H1 (cell line): ENCODE measurements around the gene TEX2. TPM values are rescaled to one million over a fixed set of nuclear protein-coding genes. Genes with fewer than 3 reads are reported as not detected.

ENCODE experiments used
- CTCF ChIA-PET: fragments of 300-600 bp; sonication (Branson Sonifier 250); formaldehyde crosslinking; loops from one replicate; lab custom pipeline; 2021; ENCODE audit not compliant: partially characterized antibody; lab: Charles Lee
- POLR2A ChIA-PET: fragments of 300-600 bp; sonication (Branson Sonifier 250); formaldehyde crosslinking; loops from one replicate; lab custom pipeline; 2021; ENCODE audit warnings: inconsistent platforms; ENCODE audit not compliant: partially characterized antibody; lab: Charles Lee
- DNase-seq, 2 experiments: peaks; one replicate each; pipeline versions ENCODE4 v3.0.0 to v3.0.0-alpha.2; 2010 to 2022; ENCODE audit warnings: low spot score in 2 of 2, low read depth in 1 of 2, mixed read lengths in 1 of 2
- FAIRE-seq: peaks from 2 replicates; lab custom pipeline; 2011; peaks lifted over from hg19 to GRCh38; lab: Jason Lieb, UNC
- H2AFZ ChIP-seq: 2 replicates; pipeline ENCODE4 v1.8.1; 2012; ENCODE audit warnings: low read length, inconsistent platforms
- H2AK5ac ChIP-seq: 2 replicates; pipeline ENCODE4 v1.6.1; 2013; ENCODE audit warnings: low read depth, low read length
- H2BK120ac ChIP-seq: replicated peaks from 2 replicates; pipeline ENCODE3; 2013; ENCODE audit warnings: low read depth, low read length, inconsistent platforms
- H2BK12ac ChIP-seq: 2 replicates; pipeline ENCODE4 v1.6.1; 2013; ENCODE audit warnings: low read depth, low read length
- H2BK15ac ChIP-seq: 2 replicates; pipeline ENCODE4 v1.6.1; 2013; ENCODE audit warnings: low read length
- H2BK20ac ChIP-seq: 2 replicates; pipeline ENCODE4 v1.6.1; 2013; ENCODE audit warnings: low read length
- H2BK5ac ChIP-seq: 2 replicates; pipeline ENCODE4 v1.6.1; 2013; ENCODE audit warnings: low read depth, low read length
- H3K14ac ChIP-seq: 2 replicates; pipeline ENCODE4 v1.6.1; 2013; ENCODE audit warnings: inconsistent platforms; ENCODE audit not compliant: insufficient read length
- H3K18ac ChIP-seq: 2 replicates; pipeline ENCODE4 v1.6.1; 2013; ENCODE audit warnings: low read length; ENCODE audit errors: extremely low read depth
- H3K23ac ChIP-seq: 2 replicates; pipeline ENCODE4 v1.6.1; 2013; ENCODE audit warnings: inconsistent platforms; ENCODE audit not compliant: insufficient read length
- H3K23me2 ChIP-seq: 2 replicates; pipeline ENCODE4 v1.6.1; 2013; ENCODE audit warnings: low read depth, low read length
- H3K27ac ChIP-seq: 2 replicates; pipeline ENCODE4 v1.6.1; 2011; ENCODE audit warnings: low read depth, low read length, inconsistent platforms
- H3K27me3 ChIP-seq, 4 experiments: replicated peaks in 1 of 4; 1 replicate in 1 of 4; 2 replicates in 3 of 4; pipeline versions ENCODE4 v1.6.1 to v1.8.1; 2011 to 2013; ENCODE audit warnings: low read length in 3 of 4, mild to moderate bottlenecking in 3 of 4, inconsistent platforms in 2 of 4, mixed read lengths in 2 of 4, moderate library complexity in 1 of 4; ENCODE audit not compliant: control insufficient read depth in 3 of 4, insufficient read depth in 3 of 4; ENCODE audit errors: extremely low read depth in 1 of 4
- H3K36me3 ChIP-seq, 4 experiments: 2 replicates each; pipeline versions ENCODE4 v1.6.1 to v1.8.1; 2011 to 2013; ENCODE audit warnings: mild to moderate bottlenecking in 4 of 4, low read length in 3 of 4, moderate library complexity in 2 of 4, control low read depth in 1 of 4, inconsistent platforms in 1 of 4; ENCODE audit not compliant: insufficient read depth in 4 of 4, control insufficient read depth in 2 of 4
- H3K4ac ChIP-seq: replicated peaks from 2 replicates; pipeline ENCODE3; 2013; ENCODE audit warnings: low read length, low read depth, mixed read lengths, inconsistent platforms; ENCODE audit not compliant: insufficient read length
- H3K4me1 ChIP-seq, 4 experiments: replicated peaks in 1 of 4; 1 replicate in 1 of 4; 2 replicates in 3 of 4; pipeline versions ENCODE4 v1.6.1 to v1.8.1; 2011 to 2013; ENCODE audit warnings: low read length in 3 of 4, inconsistent platforms in 2 of 4, mixed read lengths in 1 of 4; ENCODE audit not compliant: insufficient read depth in 4 of 4, control insufficient read depth in 3 of 4
- H3K4me2 ChIP-seq, 2 experiments: 2 replicates each; pipeline versions ENCODE4 v1.6.1 to v1.8.1; 2011 to 2013; ENCODE audit warnings: low read depth in 2 of 2, low read length in 2 of 2, control low read depth in 1 of 2, inconsistent platforms in 1 of 2, mild to moderate bottlenecking in 1 of 2; ENCODE audit not compliant: insufficient read depth in 1 of 2
- H3K4me3 ChIP-seq, 4 experiments: fragments of 200-600, 300-600 bp in 1 of 4; sonication (generic), shearing (Covaris generic), sonication (Bioruptor Twin) in 1 of 4; 2 replicates each; pipeline versions ENCODE4 v1.5.1 to v1.8.1; 2011 to 2016; ENCODE audit warnings: low read length in 4 of 4, low read depth in 3 of 4, control low read depth in 2 of 4, inconsistent platforms in 2 of 4, mild to moderate bottlenecking in 2 of 4, mixed read lengths in 1 of 4, moderate library complexity in 1 of 4; ENCODE audit not compliant: insufficient read depth in 2 of 4; ENCODE audit errors: extremely low read depth in 1 of 4
- H3K56ac ChIP-seq: replicated peaks from 2 replicates; pipeline ENCODE3; 2013; ENCODE audit warnings: low read depth, mild to moderate bottlenecking, mixed read lengths, low read length, inconsistent platforms; ENCODE audit not compliant: insufficient read length
- H3K79me1 ChIP-seq: 2 replicates; pipeline ENCODE4 v1.6.1; 2013; ENCODE audit warnings: low read depth, low read length, control low read depth
- H3K79me2 ChIP-seq, 2 experiments: 2 replicates each; pipeline versions ENCODE4 v1.6.1 to v1.8.1; 2012 to 2013; ENCODE audit warnings: low read length in 2 of 2, mild to moderate bottlenecking in 2 of 2, inconsistent platforms in 1 of 2; ENCODE audit not compliant: insufficient read depth in 2 of 2, control insufficient read depth in 1 of 2
- H3K9ac ChIP-seq, 4 experiments: replicated peaks in 1 of 4; 1 replicate in 1 of 4; 2 replicates in 3 of 4; pipeline versions ENCODE4 v1.6.1 to v1.8.1; 2011 to 2013; ENCODE audit warnings: low read depth in 3 of 4, low read length in 3 of 4, control low read depth in 2 of 4, mild to moderate bottlenecking in 2 of 4, moderate library complexity in 2 of 4, inconsistent platforms in 1 of 4; ENCODE audit errors: extremely low read depth in 1 of 4
- H3K9me3 ChIP-seq, 2 experiments: 2 replicates each; pipeline versions ENCODE4 v1.6.1 to v1.8.1; 2012 to 2013; ENCODE audit warnings: mild to moderate bottlenecking in 2 of 2, moderate library complexity in 2 of 2, control low read depth in 1 of 2, inconsistent platforms in 1 of 2, low read depth in 1 of 2, low read length in 1 of 2, mixed read lengths in 1 of 2; ENCODE audit not compliant: insufficient read depth in 2 of 2
- H4K20me1 ChIP-seq, 2 experiments: replicated peaks in 1 of 2; 2 replicates each; pipeline versions ENCODE3 to v1.8.1; 2011 to 2013; ENCODE audit warnings: inconsistent platforms in 2 of 2, low read length in 2 of 2, mild to moderate bottlenecking in 1 of 2; ENCODE audit not compliant: insufficient read depth in 2 of 2, control insufficient read depth in 1 of 2
- H4K5ac ChIP-seq: 2 replicates; pipeline ENCODE4 v1.6.1; 2013; ENCODE audit warnings: low read length, low read depth, mixed read lengths, inconsistent platforms; ENCODE audit not compliant: insufficient read length
- H4K8ac ChIP-seq: 2 replicates; pipeline ENCODE4 v1.8.0; 2013; ENCODE audit warnings: mild to moderate bottlenecking, moderate library complexity, low read length, inconsistent platforms; ENCODE audit not compliant: insufficient read depth; ENCODE audit errors: extremely low read depth
- H4K91ac ChIP-seq: replicated peaks from 2 replicates; pipeline ENCODE3; 2013; ENCODE audit warnings: low read length, mixed read lengths, inconsistent platforms; ENCODE audit not compliant: insufficient read length
- BACH1 ChIP-seq: IDR thresholded peaks from 2 replicates; pipeline ENCODE4 v1.6.1; 2012; ENCODE audit warnings: low read length, improper control_type of control experiment
- BRCA1 ChIP-seq: IDR thresholded peaks from 2 replicates; pipeline ENCODE4 v1.6.1; 2012; ENCODE audit warnings: low read depth, low read length, improper control_type of control experiment
- CBX8 ChIP-seq: fragments of 300-800, 300-1000 bp; sonication (generic); IDR thresholded peaks from 2 replicates; pipeline ENCODE4 v1.7.1; 2016; ENCODE audit warnings: low read depth, low read length, borderline replicate concordance
- CREB1 ChIP-seq: IDR thresholded peaks from 2 replicates; pipeline ENCODE4 v1.6.1; 2012; ENCODE audit warnings: inconsistent platforms
- EP300 ChIP-seq, 2 experiments: IDR thresholded peaks; 1 replicate in 1 of 2; 2 replicates in 1 of 2; pipeline ENCODE4 v1.6.1; 2011 to 2012; ENCODE audit warnings: low read depth in 2 of 2, low read length in 2 of 2, mild to moderate bottlenecking in 2 of 2, borderline replicate concordance in 1 of 2, inconsistent platforms in 1 of 2, moderate library complexity in 1 of 2
- HDAC2 ChIP-seq, 2 experiments: fragments of 300-600 bp in 1 of 2; sonication (generic) in 1 of 2; IDR thresholded peaks; 2 replicates each; pipeline ENCODE4 v1.6.1; 2011 to 2012; ENCODE audit warnings: low read depth in 2 of 2, low read length in 2 of 2, mild to moderate bottlenecking in 2 of 2, moderate library complexity in 2 of 2, borderline replicate concordance in 1 of 2, inconsistent platforms in 1 of 2
- RBBP5 ChIP-seq: IDR thresholded peaks from 2 replicates; pipeline ENCODE4 v1.7.1; 2012; ENCODE audit warnings: low read depth, mild to moderate bottlenecking, inconsistent platforms, low read length, moderate library complexity, borderline replicate concordance
- SP1 ChIP-seq: IDR thresholded peaks from 2 replicates; pipeline ENCODE4 v1.6.1; 2011; ENCODE audit warnings: low read depth, low read length
- WGBS, 2 experiments: shearing (Covaris generic) in 1 of 2; methylation state at CpG; one replicate each; pipeline versions ENCODE4 v1.1.6 to v1.1.7; 2013 to 2015; ENCODE audit warnings: low lambda C conversion rate in 2 of 2, mixed read lengths in 2 of 2, inconsistent platforms in 1 of 2, low coverage in 1 of 2, missing lambda C conversion rate in 1 of 2; ENCODE audit not compliant: insufficient replicate concordance in 2 of 2, insufficient coverage in 1 of 2, insufficient read length in 1 of 2; ENCODE audit errors: extremely low coverage in 1 of 2, missing lambda C conversion rate in 1 of 2; 5-methylcytosine and 5-hydroxymethylcytosine counted together
- polyA plus RNA-seq, 7 experiments: library from polyadenylated mRNA; depleted of rRNA in 3 of 7; stranded (reverse) in 5 of 7; unstranded in 2 of 7; fragments of >200 nt in 5 of 7; fragments of 200-250 nt in 2 of 7; gene quantifications; 1 replicate in 5 of 7; 2 replicates in 1 of 7; 4 replicates in 1 of 7; pipeline versions ENCODE4 v1.2.1 to v1.2.3, GENCODE V29; 2011 to 2013; ENCODE audit warnings: missing spikeins in 2 of 7, mixed read lengths in 2 of 7
- total RNA-seq: library from RNA; stranded (reverse); fragmentation: NEBNext Ultra II Directional; extraction: Animal tissue kit (Norgen Biotek cat#: 25700); gene quantifications from 2 replicates; pipeline ENCODE4 v1.2.1, GENCODE V29; 2021

The TEX2 gene
- total and polyA plus RNA-seq, 2 of the 8 experiments (the other 6 are each of a cell fraction or from before 2014, with no cell fraction given), result 6.1 to 15.6 TPM

DNA sequence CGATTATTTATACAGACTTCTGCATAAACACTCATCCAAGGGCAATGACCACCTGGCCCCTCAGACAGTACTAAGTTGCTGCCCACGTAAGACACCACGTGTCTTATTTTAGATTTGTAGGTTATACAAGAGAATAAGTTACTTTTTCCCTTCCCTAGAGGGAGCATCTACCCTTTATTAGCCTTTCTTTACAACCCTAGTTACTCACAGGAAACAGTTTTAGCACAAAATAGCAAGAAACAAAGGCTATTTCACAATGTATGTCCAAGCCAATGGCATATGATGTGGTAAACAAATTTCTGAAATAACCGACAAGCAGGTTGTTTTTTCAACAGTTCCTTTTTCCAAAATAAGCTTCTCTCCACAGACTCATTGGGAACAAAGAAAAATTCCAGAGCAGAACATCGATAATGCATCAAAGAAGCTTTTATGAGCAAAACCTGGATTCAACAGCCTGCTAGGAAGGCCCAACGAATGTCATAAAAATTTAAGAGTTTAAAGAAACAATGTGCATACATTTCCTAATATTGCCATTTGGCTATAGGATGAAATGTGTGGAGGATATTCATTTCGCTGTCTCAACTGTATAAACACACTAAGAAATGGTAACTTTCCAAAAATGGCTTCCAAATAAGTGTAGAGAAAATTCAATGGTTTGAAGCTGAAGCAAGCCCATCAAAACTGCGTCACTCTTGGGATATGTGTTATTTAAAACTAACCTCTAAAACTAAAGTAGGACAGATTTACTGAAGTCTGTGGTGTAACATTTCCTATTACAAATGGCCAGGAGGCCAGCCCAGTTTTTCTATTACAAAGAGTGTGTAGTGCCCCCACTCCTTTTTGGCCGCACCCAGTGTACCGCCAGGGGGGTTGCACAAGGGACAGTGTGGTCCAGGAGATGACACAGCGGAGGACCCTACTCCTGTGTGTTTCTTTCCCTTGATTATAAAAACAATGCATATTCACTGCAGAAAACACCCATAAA, 82.7 kb downstream of the TEX2 start:
- H3K27ac ChIP-seq, result no peak overlapping the region
- H3K23ac ChIP-seq, result no peak overlapping the region
- no peak overlapping the region for H2BK120ac ChIP-seq
- no peak overlapping the region for H2BK15ac ChIP-seq
- H3K14ac ChIP-seq, result no peak overlapping the region
- H4K91ac ChIP-seq, result no peak overlapping the region
- H3K4ac ChIP-seq, result no peak overlapping the region
- no peak for FAIRE-seq
- no peak overlapping the region for H3K9ac ChIP-seq
- no peaks in the 10 kb centered on the region for H3K23me2 ChIP-seq
- no peaks in the 10 kb centered on the region for H3K79me2 ChIP-seq
- H4K8ac ChIP-seq, result no peak overlapping the region
- no peak overlapping the region for H2BK5ac ChIP-seq
- H4K20me1 ChIP-seq, result no peaks in the 10 kb centered on the region
- CTCF ChIA-PET, result no interaction called here
- POLR2A ChIA-PET, result interaction anchor here (5.5 kb wide), 1 partner anchor 34 kb away, joined by 38 read pairs; no protein-coding TSS in a partner anchor
- no peak overlapping the region for H2AK5ac ChIP-seq
- H3K79me1 ChIP-seq, result no peaks in the 10 kb centered on the region
- no peaks in the 10 kb centered on the region for H3K9me3 ChIP-seq
- no peaks in the 10 kb centered on the region for H3K4me1 ChIP-seq
- no peak overlapping the region for H2BK12ac ChIP-seq
- H3K4me3 ChIP-seq, result no peak overlapping the region
- no peaks in the 10 kb centered on the region; a peak in 2 of 8 replicates for H3K36me3 ChIP-seq
- no peaks in the 10 kb centered on the region for H3K27me3 ChIP-seq
- H3K18ac ChIP-seq, result no peak overlapping the region
- H3K56ac ChIP-seq, result no peak overlapping the region
- DNase-seq, result no peak
- no peak overlapping the region for H3K4me2 ChIP-seq
- no peak overlapping the region for H2AFZ ChIP-seq
- WGBS, 2 experiments, result 92% methylated on average over 11 of the region's 11 CpGs; no CpG with 5 or more reads in 1 of the 2 experiments
- no peak overlapping the region for H2BK20ac ChIP-seq
- no peak overlapping the region for H4K5ac ChIP-seq
- TF ChIP-seq CBX8 (no peak), RBBP5 (no peak), EP300 (IDR thresholded peaks at IDR 0.05; ENCODE audit: borderline replicate concordance in 1 of 2, low read depth in 2 of 2, low read length in 2 of 2) (no peak), SP1 (no peak), BRCA1 (no peak), BACH1 (no peak), CREB1 (no peak), HDAC2 (IDR thresholded peaks at IDR 0.05; ENCODE audit: borderline replicate concordance in 1 of 2, low read depth in 2 of 2, low read length in 2 of 2) (no peak)
